ENCODE data around the gene OST4. TPM values are rescaled to one million over a fixed set of nuclear protein-coding genes. Genes with fewer than 3 reads are reported as not detected.

OST4 gene
- total RNA-seq, 1 donor from 2014 or later: 395 TPM

DNA sequence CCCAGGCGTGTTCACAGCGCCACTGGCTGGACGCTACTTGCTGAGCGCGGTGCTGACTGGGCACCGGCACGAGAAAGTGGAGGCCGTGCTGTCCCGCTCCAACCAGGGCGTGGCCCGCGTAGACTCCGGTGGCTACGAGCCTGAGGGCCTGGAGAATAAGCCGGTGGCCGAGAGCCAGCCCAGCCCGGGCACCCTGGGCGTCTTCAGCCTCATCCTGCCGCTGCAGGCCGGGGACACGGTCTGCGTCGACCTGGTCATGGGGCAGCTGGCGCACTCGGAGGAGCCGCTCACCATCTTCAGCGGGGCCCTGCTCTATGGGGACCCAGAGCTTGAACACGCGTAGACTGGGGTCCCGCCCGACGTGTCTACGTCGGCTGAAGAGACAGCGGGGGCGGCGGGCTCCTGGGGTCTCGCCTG, 14.2 kb upstream of the OST4 start:
- Histone ChIP-seq H2AFZ (ENCODE audit: low read depth, low read length) (peak overlapping the region; percentile 90), H3K4me2 (ENCODE audit: low read length) (peak overlapping the region; percentile 91), H3K79me2 (ENCODE audit: insufficient read depth, low read length) (no peaks in the 10 kb centered on the region), H3K4me3 (ENCODE audit: insufficient read depth, low read depth, low read length) (peak overlapping the region; percentile 57), H4K20me1 (ENCODE audit: insufficient read depth, low read length) (peaks cover 11% of the 10 kb centered on the region), H3K4me1 (ENCODE audit: insufficient read depth, low read length) (peaks cover 27% of the 10 kb centered on the region), H3K36me3 (ENCODE audit: insufficient read depth, low read length) (peaks cover 2% of the 10 kb centered on the region), H3K9me3 (ENCODE audit: insufficient read depth, low read depth, low read length) (no peaks in the 10 kb centered on the region), H3K9ac (ENCODE audit: low read length) (peak overlapping the region; percentile 80), H3K27ac (ENCODE audit: low read depth, low read length) (no peak overlapping the region), H3K27me3 (ENCODE audit: insufficient read depth, low read length) (no peaks in the 10 kb centered on the region)
- peak; percentile 50 for DNase-seq (ENCODE audit: low read depth)
- TF ChIP-seq, protein P1, sequence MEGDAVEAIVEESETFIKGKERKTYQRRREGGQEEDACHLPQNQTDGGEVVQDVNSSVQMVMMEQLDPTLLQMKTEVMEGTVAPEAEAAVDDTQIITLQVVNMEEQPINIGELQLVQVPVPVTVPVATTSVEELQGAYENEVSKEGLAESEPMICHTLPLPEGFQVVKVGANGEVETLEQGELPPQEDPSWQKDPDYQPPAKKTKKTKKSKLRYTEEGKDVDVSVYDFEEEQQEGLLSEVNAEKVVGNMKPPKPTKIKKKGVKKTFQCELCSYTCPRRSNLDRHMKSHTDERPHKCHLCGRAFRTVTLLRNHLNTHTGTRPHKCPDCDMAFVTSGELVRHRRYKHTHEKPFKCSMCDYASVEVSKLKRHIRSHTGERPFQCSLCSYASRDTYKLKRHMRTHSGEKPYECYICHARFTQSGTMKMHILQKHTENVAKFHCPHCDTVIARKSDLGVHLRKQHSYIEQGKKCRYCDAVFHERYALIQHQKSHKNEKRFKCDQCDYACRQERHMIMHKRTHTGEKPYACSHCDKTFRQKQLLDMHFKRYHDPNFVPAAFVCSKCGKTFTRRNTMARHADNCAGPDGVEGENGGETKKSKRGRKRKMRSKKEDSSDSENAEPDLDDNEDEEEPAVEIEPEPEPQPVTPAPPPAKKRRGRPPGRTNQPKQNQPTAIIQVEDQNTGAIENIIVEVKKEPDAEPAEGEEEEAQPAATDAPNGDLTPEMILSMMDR (IDR thresholded peaks at IDR 0.05; ENCODE audit: insufficient read depth, low read depth, low read length): peak; percentile 18
- TF ChIP-seq EZH2 (IDR thresholded peaks at IDR 0.05; ENCODE audit: insufficient read depth, low read length): no peak
- no peak overlapping the region for H3K27ac Mint-ChIP-seq (ENCODE audit: unreplicated experiment)
- no peaks in the 10 kb centered on the region for H3K36me3 Mint-ChIP-seq (ENCODE audit: low read depth, unreplicated experiment)
- no peaks in the 10 kb centered on the region for H3K9me3 Mint-ChIP-seq (ENCODE audit: unreplicated experiment)
- peaks cover 10% of the 10 kb centered on the region for H3K4me1 Mint-ChIP-seq (ENCODE audit: low read depth, unreplicated experiment)
- H3K27me3 Mint-ChIP-seq (ENCODE audit: low read depth, unreplicated experiment): peaks cover 13% of the 10 kb centered on the region
- no peak for FAIRE-seq
- peak overlapping the region; percentile 69 for H3K4me3 Mint-ChIP-seq (ENCODE audit: unreplicated experiment)

DNA sequence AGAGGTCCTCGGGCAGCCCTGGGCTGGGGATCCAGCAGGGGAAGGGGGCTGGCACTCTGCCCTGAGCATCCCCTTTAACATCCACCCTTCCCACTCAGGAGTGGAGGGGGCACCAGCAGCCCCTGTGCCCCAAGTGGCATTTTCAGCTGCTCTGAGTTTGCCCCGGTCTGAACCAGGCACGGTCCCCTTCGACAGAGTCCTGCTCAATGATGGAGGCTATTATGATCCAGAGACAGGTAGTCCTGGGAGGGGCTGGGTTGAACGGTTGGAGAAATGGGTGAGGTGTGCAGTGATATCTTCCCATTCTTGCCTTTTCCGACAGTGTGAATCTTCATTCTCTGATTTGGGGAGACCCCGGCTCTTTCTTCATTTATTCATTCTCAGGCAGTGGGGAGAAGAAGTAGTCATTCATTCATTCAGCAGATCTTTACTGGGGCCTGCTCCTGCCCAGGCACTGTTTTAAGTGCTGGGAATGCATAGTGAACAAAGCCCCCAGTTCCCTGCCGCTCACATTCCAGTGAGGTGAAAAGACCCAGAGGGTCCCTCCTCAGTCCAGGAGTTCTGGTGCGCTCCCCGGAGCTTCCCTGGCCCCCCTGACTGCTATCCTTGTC, 13.7 kb upstream of the OST4 start:
- Mint-ChIP-seq H3K4me3 (ENCODE audit: unreplicated experiment) (peak overlapping the region; percentile 69), H3K36me3 (ENCODE audit: low read depth, unreplicated experiment) (no peaks in the 10 kb centered on the region), H3K9me3 (ENCODE audit: unreplicated experiment) (no peaks in the 10 kb centered on the region), H3K4me1 (ENCODE audit: low read depth, unreplicated experiment) (peaks cover 12% of the 10 kb centered on the region), H3K27ac (ENCODE audit: unreplicated experiment) (no peak overlapping the region), H3K27me3 (ENCODE audit: low read depth, unreplicated experiment) (peaks cover 13% of the 10 kb centered on the region)
- H3K9ac ChIP-seq (ENCODE audit: low read length): peak overlapping the region; percentile 80
- TF ChIP-seq EZH2 (IDR thresholded peaks at IDR 0.05; ENCODE audit: insufficient read depth, low read length): no peak
- TF ChIP-seq, protein P1 (IDR thresholded peaks at IDR 0.05; ENCODE audit: insufficient read depth, low read depth, low read length): no peak
- H3K36me3 ChIP-seq (ENCODE audit: insufficient read depth, low read length): peaks cover 2% of the 10 kb centered on the region
- peak overlapping the region; percentile 91 for H3K4me2 ChIP-seq (ENCODE audit: low read length)
- H3K9me3 ChIP-seq (ENCODE audit: insufficient read depth, low read depth, low read length): no peaks in the 10 kb centered on the region
- peaks cover 5% of the 10 kb centered on the region for H3K79me2 ChIP-seq (ENCODE audit: insufficient read depth, low read length)
- peak overlapping the region; percentile 90 for H2AFZ ChIP-seq (ENCODE audit: low read depth, low read length)
- no peak for DNase-seq (ENCODE audit: low read depth)
- no peak for FAIRE-seq
- no peak overlapping the region for H3K27ac ChIP-seq (ENCODE audit: low read depth, low read length)
- H3K4me1 ChIP-seq (ENCODE audit: insufficient read depth, low read length): peaks cover 33% of the 10 kb centered on the region
- H4K20me1 ChIP-seq (ENCODE audit: insufficient read depth, low read length): peaks cover 11% of the 10 kb centered on the region
- H3K4me3 ChIP-seq (ENCODE audit: insufficient read depth, low read depth, low read length): peak overlapping the region; percentile 57
- no peaks in the 10 kb centered on the region for H3K27me3 ChIP-seq (ENCODE audit: insufficient read depth, low read length)

Data from astrocyte (in vitro differentiated cells and primary cell).